HUDEP-2 (cell line): ENCODE data around the gene PLEKHA5.
A peak's percentile ranks its signal among the peaks of the same experiment; 100 is the strongest.

Source experiments
- DNase-seq, 76 experiments: peaks; one replicate each; lab custom pipeline; 2025; ENCODE audit not compliant: unreplicated experiment in 76 of 76; lab: John Stamatoyannopoulos, UW

Gene PLEKHA5

GRCh38 chr12:19125325-19125724 lies 4.2 kb upstream of the PLEKHA5 start:
- no peak for DNase-seq

- DNase-seq: no peak
Measured at GRCh38 chr12:19127270-19127669, 2.3 kb upstream of the PLEKHA5 start.

GRCh38 chr12:19128485-19128884 lies 1.0 kb upstream of the PLEKHA5 start:
- DNase-seq: no peak

GRCh38 chr12:19129122-19129485 lies 429 bp upstream of the PLEKHA5 start:
- DNase-seq: peak in 2 of 76 experiments; percentile 5 to 7

GRCh38 chr12:19130224-19131024 lies 891 bp downstream of the PLEKHA5 start:
- peak in 7 of 76 experiments; percentile 0 to 8 (median 7) for DNase-seq

- no peak for DNase-seq
Measured at GRCh38 chr12:19131025-19131444, 1.5 kb downstream of the PLEKHA5 start.

GRCh38 chr12:19138551-19138950 lies 9.0 kb downstream of the PLEKHA5 start:
- DNase-seq: no peak

GRCh38 chr12:19138956-19139355 lies 9.4 kb downstream of the PLEKHA5 start:
- no peak for DNase-seq

- no peak for DNase-seq
Measured at GRCh38 chr12:19139615-19140194, 10.2 kb downstream of the PLEKHA5 start.

GRCh38 chr12:19140381-19141236 lies 11.1 kb downstream of the PLEKHA5 start:
- DNase-seq: no peak

- DNase-seq: no peak
Measured at GRCh38 chr12:19142499-19142898, 13.0 kb downstream of the PLEKHA5 start.

- DNase-seq: no peak
Measured at GRCh38 chr12:19144287-19144686, 14.8 kb downstream of the PLEKHA5 start.

- DNase-seq: no peak
Measured at GRCh38 chr12:19144985-19145384, 15.5 kb downstream of the PLEKHA5 start.

GRCh38 chr12:19148860-19149259 lies 19.3 kb downstream of the PLEKHA5 start:
- DNase-seq: no peak

GRCh38 chr12:19150273-19150900 lies 20.9 kb downstream of the PLEKHA5 start:
- DNase-seq: no peak

- no peak for DNase-seq
Measured at GRCh38 chr12:19151298-19151697, 21.8 kb downstream of the PLEKHA5 start.

GRCh38 chr12:19153396-19153795 lies 23.9 kb downstream of the PLEKHA5 start:
- DNase-seq: no peak

- DNase-seq: no peak
Measured at GRCh38 chr12:19154686-19155085, 25.2 kb downstream of the PLEKHA5 start.

- DNase-seq: no peak
Measured at GRCh38 chr12:19155981-19156734, 26.6 kb downstream of the PLEKHA5 start.

GRCh38 chr12:19158923-19159322 lies 29.4 kb downstream of the PLEKHA5 start:
- DNase-seq: no peak
